Mesothelial cell of epicardium (in vitro differentiated cells): ENCODE measurements around the gene FAM83C. TPM values are rescaled to one million over a fixed set of nuclear protein-coding genes. Genes with fewer than 3 reads are reported as not detected.
A peak's percentile ranks its signal among the peaks of the same experiment; 100 is the strongest.

Experiments
- DNase-seq, 2 experiments: peaks; one replicate each; pipeline ENCODE4 v3.0.0; 2021; ENCODE audit warnings: low spot score in 2 of 2; ENCODE audit not compliant: unreplicated experiment in 2 of 2
- H3K27ac Mint-ChIP-seq: 2 replicates; pipeline ENCODE4 v1.8.0; 2021; ENCODE audit warnings: mixed read lengths
- H3K27me3 Mint-ChIP-seq: 2 replicates; pipeline ENCODE4 v1.8.0; 2021; ENCODE audit warnings: low read depth, mixed read lengths
- H3K36me3 Mint-ChIP-seq: 2 replicates; pipeline ENCODE4 v1.8.0; 2021; ENCODE audit warnings: mixed read lengths
- H3K4me1 Mint-ChIP-seq: 2 replicates; pipeline ENCODE4 v1.8.0; 2021; ENCODE audit warnings: mixed read lengths
- H3K4me3 Mint-ChIP-seq: 2 replicates; pipeline ENCODE4 v1.8.0; 2021; ENCODE audit warnings: mild to moderate bottlenecking, moderate library complexity, mixed read lengths
- H3K9me3 Mint-ChIP-seq: 2 replicates; pipeline ENCODE4 v1.8.0; 2021; ENCODE audit warnings: mixed read lengths
- CTCF ChIP-seq: fragments of 200-600 bp; sonication (generic); IDR thresholded peaks from one replicate; pipeline ENCODE4 v1.5.0; 2021; ENCODE audit warnings: antibody characterized with exemption; ENCODE audit not compliant: unreplicated experiment
- total RNA-seq: library from RNA; stranded (reverse); gene quantifications from 3 replicates; pipeline ENCODE4 v1.2.1, GENCODE V29; 2021

The FAM83C gene
- total RNA-seq, 1 donor from 2014 or later, result not detected

- Mint-ChIP-seq H3K4me3 (no peak overlapping the region), H3K27ac (no peak overlapping the region), H3K27me3 (no peaks in the 10 kb centered on the region), H3K4me1 (peaks cover 4% of the 10 kb centered on the region), H3K9me3 (no peaks in the 10 kb centered on the region), H3K36me3 (peaks cover 2% of the 10 kb centered on the region)
- no peak for DNase-seq
- no peak for TF ChIP-seq CTCF
Measured at GRCh38 chr20:35251613-35251940, 40.6 kb downstream of the FAM83C start.

GRCh38 chr20:35248641-35249475, 43.4 kb downstream of the FAM83C start:
- DNase-seq, result no peak
- no peaks in the 10 kb centered on the region for H3K27me3 Mint-ChIP-seq
- H3K4me3 Mint-ChIP-seq, result no peak overlapping the region
- peak overlapping the region; percentile 59 for H3K27ac Mint-ChIP-seq
- no peaks in the 10 kb centered on the region for H3K36me3 Mint-ChIP-seq
- peaks cover 4% of the 10 kb centered on the region for H3K4me1 Mint-ChIP-seq
- TF ChIP-seq CTCF, result no peak
- H3K9me3 Mint-ChIP-seq, result no peaks in the 10 kb centered on the region

- H3K9me3 Mint-ChIP-seq, result no peaks in the 10 kb centered on the region
- no peak for TF ChIP-seq CTCF
- no peak overlapping the region for H3K27ac Mint-ChIP-seq
- H3K4me1 Mint-ChIP-seq, result peaks cover 4% of the 10 kb centered on the region
- DNase-seq, result no peak
- no peaks in the 10 kb centered on the region for H3K27me3 Mint-ChIP-seq
- H3K4me3 Mint-ChIP-seq, result no peak overlapping the region
- no peaks in the 10 kb centered on the region for H3K36me3 Mint-ChIP-seq
Measured at GRCh38 chr20:35246723-35247122, 45.5 kb downstream of the FAM83C start.

GRCh38 chr20:35243986-35244385, 48.2 kb downstream of the FAM83C start:
- Mint-ChIP-seq H3K4me1 (no peaks in the 10 kb centered on the region), H3K27ac (no peak overlapping the region), H3K27me3 (no peaks in the 10 kb centered on the region), H3K36me3 (no peaks in the 10 kb centered on the region), H3K4me3 (no peak overlapping the region), H3K9me3 (no peaks in the 10 kb centered on the region)
- no peak for DNase-seq
- TF ChIP-seq CTCF, result no peak

- H3K4me1 Mint-ChIP-seq, result no peaks in the 10 kb centered on the region
- no peaks in the 10 kb centered on the region for H3K9me3 Mint-ChIP-seq
- no peak overlapping the region for H3K4me3 Mint-ChIP-seq
- H3K27me3 Mint-ChIP-seq, result no peaks in the 10 kb centered on the region
- TF ChIP-seq CTCF, result no peak
- no peaks in the 10 kb centered on the region for H3K36me3 Mint-ChIP-seq
- DNase-seq, result no peak
- H3K27ac Mint-ChIP-seq, result no peak overlapping the region
Measured at GRCh38 chr20:35243317-35243716, 48.9 kb downstream of the FAM83C start.
